B cell (primary cell): ENCODE measurements around the gene BTLA. TPM values are rescaled to one million over a fixed set of nuclear protein-coding genes. Genes with fewer than 3 reads are reported as not detected.
A peak's percentile ranks its signal among the peaks of the same experiment; 100 is the strongest.
"Not testable (repeated sequence)": the region's sequence is repeated elsewhere in the genome, so short reads cannot be mapped to it uniquely, and the experiment has no call there.

Experiments
- ATAC-seq: fragments of 200-7000 bp; cut with Tn5 transposase; one replicate; pipeline ENCODE4 v1.10.0; 2021; ENCODE audit warnings: low read depth, mild to moderate bottlenecking, moderate number of reproducible peaks, moderate library complexity
- CTCF ChIA-PET: fragments of 350-600 bp; sonication (Branson Sonifier 250); formaldehyde crosslinking; loops from one replicate; lab custom pipeline; 2021; ENCODE audit warnings: antibody characterized with exemption, inconsistent platforms; lab: Charles Lee
- POLR2A ChIA-PET: fragments of 350-600 bp; sonication (Branson Sonifier 250); formaldehyde crosslinking; loops from one replicate; lab custom pipeline; 2021; ENCODE audit warnings: antibody characterized with exemption; lab: Charles Lee
- DNase-seq: peaks from one replicate; pipeline ENCODE4 v3.0.0; 2013
- H2AFZ ChIP-seq: 2 replicates; pipeline ENCODE4 v1.6.1; 2012; ENCODE audit warnings: mild to moderate bottlenecking, low read depth, low read length; ENCODE audit not compliant: insufficient read depth, poor library complexity, severe bottlenecking
- H3K27ac ChIP-seq, 2 donors: 1 replicate in 1 of 2; 2 replicates in 1 of 2; pipeline ENCODE4 v1.5.1; 2012 to 2013; ENCODE audit warnings: low read length in 2 of 2, mild to moderate bottlenecking in 2 of 2, moderate library complexity in 1 of 2
- H3K27me3 ChIP-seq, 4 experiments: fragments of 200-600 bp in 1 of 4; sonication (generic) in 1 of 4; replicated peaks in 1 of 4; 1 replicate in 2 of 4; 2 replicates in 2 of 4; pipeline versions ENCODE4 v1.6.1 to v1.7.0; 2013 to 2016; ENCODE audit warnings: low read length in 3 of 4, mild to moderate bottlenecking in 2 of 4, mixed read lengths in 1 of 4, moderate library complexity in 1 of 4; ENCODE audit not compliant: insufficient read depth in 4 of 4, control insufficient read depth in 3 of 4; ENCODE audit errors: control extremely low read depth in 1 of 4
- H3K36me3 ChIP-seq, 2 experiments: replicated peaks in 1 of 2; 1 replicate in 1 of 2; 2 replicates in 1 of 2; pipeline versions ENCODE4 v1.6.1 to v1.7.1; 2013; ENCODE audit warnings: low read length in 1 of 2; ENCODE audit not compliant: insufficient read depth in 2 of 2, control insufficient read depth in 1 of 2; ENCODE audit errors: control extremely low read depth in 1 of 2, extremely low read depth in 1 of 2
- H3K4me1 ChIP-seq, 2 donors: fragments of 200-600 bp in 1 of 2; sonication (generic) in 1 of 2; 1 replicate in 1 of 2; 2 replicates in 1 of 2; pipeline versions ENCODE4 v1.5.1 to v1.6.1; 2013 to 2017; ENCODE audit warnings: low read length in 2 of 2; ENCODE audit not compliant: control insufficient read depth in 2 of 2, insufficient read depth in 2 of 2
- H3K4me2 ChIP-seq: replicated peaks from 2 replicates; pipeline ENCODE3; 2012; ENCODE audit warnings: mild to moderate bottlenecking, low read depth, low read length; ENCODE audit not compliant: poor library complexity, severe bottlenecking
- H3K4me3 ChIP-seq, 5 experiments: fragments of 200-600 bp in 1 of 5; sonication (generic) in 1 of 5; 1 replicate in 3 of 5; 2 replicates in 2 of 5; pipeline versions ENCODE4 v1.5.1 to v1.7.0; 2011 to 2016; ENCODE audit warnings: low read length in 4 of 5, mild to moderate bottlenecking in 4 of 5, low read depth in 2 of 5, control low read depth in 1 of 5, moderate library complexity in 1 of 5; ENCODE audit not compliant: insufficient read depth in 1 of 5; ENCODE audit errors: control extremely low read depth in 1 of 5, extremely low read depth in 1 of 5
- H3K79me2 ChIP-seq: fragments of 200-600 bp; sonication (generic); one replicate; pipeline ENCODE4 v1.6.0; 2016; ENCODE audit warnings: low read length; ENCODE audit not compliant: control insufficient read depth, insufficient read depth
- H3K9ac ChIP-seq: fragments of 200-600 bp; sonication (generic); 2 replicates; pipeline ENCODE4 v1.6.1; 2017; ENCODE audit warnings: mild to moderate bottlenecking, low read length, moderate library complexity
- H3K9me3 ChIP-seq, 3 donors: one replicate each; pipeline versions ENCODE4 v1.6.1 to v1.7.1; 2013; ENCODE audit warnings: low read length in 2 of 3; ENCODE audit not compliant: control insufficient read depth in 2 of 3, insufficient read depth in 1 of 3; ENCODE audit errors: control extremely low read depth in 1 of 3
- H4K20me1 ChIP-seq: 2 replicates; pipeline ENCODE4 v1.6.0; 2012; ENCODE audit warnings: mild to moderate bottlenecking, low read length; ENCODE audit not compliant: insufficient read depth, control insufficient read depth, poor library complexity, severe bottlenecking
- H3K27ac Mint-ChIP-seq: one replicate; pipeline ENCODE4 v1.8.0; 2021; ENCODE audit warnings: mixed read lengths
- H3K27me3 Mint-ChIP-seq: one replicate; pipeline ENCODE4 v1.8.0; 2021; ENCODE audit warnings: mixed read lengths
- H3K4me1 Mint-ChIP-seq: one replicate; pipeline ENCODE4 v1.8.0; 2021; ENCODE audit warnings: mixed read lengths
- H3K4me3 Mint-ChIP-seq: one replicate; pipeline ENCODE4 v1.8.0; 2021; ENCODE audit warnings: mixed read lengths
- H3K9me3 Mint-ChIP-seq: one replicate; pipeline ENCODE4 v1.8.0; 2022; ENCODE audit warnings: mixed read lengths; ENCODE audit not compliant: insufficient read depth
- EZH2 ChIP-seq: IDR thresholded peaks from 2 replicates; pipeline ENCODE4 v1.6.1; 2012; ENCODE audit warnings: borderline replicate concordance, low read depth, mild to moderate bottlenecking, moderate library complexity, low read length; ENCODE audit not compliant: insufficient read depth, poor library complexity, severe bottlenecking
- WGBS: methylation state at CpG from one replicate; pipeline ENCODE4 v1.1.5; 2013; ENCODE audit warnings: missing lambda C conversion rate; ENCODE audit not compliant: insufficient coverage; 5-methylcytosine and 5-hydroxymethylcytosine counted together
- intact Hi-C: fragments of 100-400 bp; cut with micrococcal nuclease; formaldehyde crosslinking; loops from one replicate; pipeline ENCODE4 v1.10.0; 2022
- polyA plus RNA-seq: library from polyadenylated mRNA; depleted of rRNA; stranded (reverse); fragments of >200 nt; gene quantifications from 2 replicates; pipeline ENCODE4 v1.2.3, GENCODE V29; 2012
- total RNA-seq, 2 donors: library from RNA; stranded (reverse); fragments of 120-200 nt in 1 of 2; gene quantifications; 1 replicate in 1 of 2; 2 replicates in 1 of 2; pipeline versions ENCODE4 v1.2.3 to v1.2.4, GENCODE V29; 2013 to 2022
- TF ChIP-seq, protein P1 (sequence below): fragments of 200-600 bp; IDR thresholded peaks from one replicate; pipeline ENCODE4 v1.8.0; 2022; ENCODE audit warnings: antibody characterized with exemption, mild to moderate bottlenecking

BTLA gene
- total and polyA plus RNA-seq, 2 donors (not counting 1 experiment from before 2014, with no cell fraction given) = 75.7 to 101 TPM

DNA sequence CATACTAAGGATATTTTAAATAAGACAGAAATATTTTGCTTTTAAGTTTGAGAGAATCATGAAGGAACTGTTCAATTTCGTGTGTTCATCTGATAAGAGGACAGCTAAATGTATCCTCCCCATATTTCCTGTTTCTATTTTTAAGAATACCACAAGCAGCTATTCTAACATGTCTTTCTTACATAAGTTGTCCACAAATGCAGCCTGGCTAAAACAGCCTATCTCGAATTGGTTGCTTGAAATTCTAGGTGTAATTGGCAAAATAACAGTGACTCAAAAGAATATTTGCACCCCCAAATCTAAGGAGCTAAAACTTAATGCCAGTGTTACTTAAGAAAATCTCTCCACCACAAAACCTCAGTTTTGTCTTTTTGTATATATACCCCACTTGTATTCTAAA, 35.0 kb downstream of the BTLA start:
- Mint-ChIP-seq H3K4me3 (peak overlapping the region; percentile 67), H3K27ac (peak overlapping the region; percentile 81), H3K9me3 (no peaks in the 10 kb centered on the region), H3K27me3 (no peaks in the 10 kb centered on the region), H3K4me1 (peaks cover 86% of the 10 kb centered on the region)
- peaks cover 81 to 86% of the 10 kb centered on the region in 2 donors for H3K4me1 ChIP-seq
- peak overlapping the region; percentile 24 for H2AFZ ChIP-seq
- H3K36me3 ChIP-seq = peaks cover 1 to 57% of the 10 kb centered on the region in 2 experiments
- ATAC-seq = peak; percentile 76
- intact Hi-C loops = loop anchor here (1.0 to 5.0 kb wide), 4 partner anchors 9 to 37 kb away; partner anchors contain the start of gene BTLA
- peaks cover 0 to 6% (median 3%) of the 10 kb centered on the region in 3 donors for H3K9me3 ChIP-seq
- CTCF ChIA-PET = interaction anchor here (0.9 to 1.6 kb wide), 7 partner anchors 8 to 171 kb away, joined by 3 to 4 read pairs (median 4); partner anchors contain the start of gene SLC9C1
- H4K20me1 ChIP-seq = no peaks in the 10 kb centered on the region
- H3K4me3 ChIP-seq = peak overlapping the region in 1 of 5 experiments; percentile 53
- peak; percentile 60 for DNase-seq
- no CpG with 5 or more reads among the region's 2 CpGs for WGBS
- H3K27me3 ChIP-seq = no peaks in the 10 kb centered on the region
- TF ChIP-seq, protein P1, sequence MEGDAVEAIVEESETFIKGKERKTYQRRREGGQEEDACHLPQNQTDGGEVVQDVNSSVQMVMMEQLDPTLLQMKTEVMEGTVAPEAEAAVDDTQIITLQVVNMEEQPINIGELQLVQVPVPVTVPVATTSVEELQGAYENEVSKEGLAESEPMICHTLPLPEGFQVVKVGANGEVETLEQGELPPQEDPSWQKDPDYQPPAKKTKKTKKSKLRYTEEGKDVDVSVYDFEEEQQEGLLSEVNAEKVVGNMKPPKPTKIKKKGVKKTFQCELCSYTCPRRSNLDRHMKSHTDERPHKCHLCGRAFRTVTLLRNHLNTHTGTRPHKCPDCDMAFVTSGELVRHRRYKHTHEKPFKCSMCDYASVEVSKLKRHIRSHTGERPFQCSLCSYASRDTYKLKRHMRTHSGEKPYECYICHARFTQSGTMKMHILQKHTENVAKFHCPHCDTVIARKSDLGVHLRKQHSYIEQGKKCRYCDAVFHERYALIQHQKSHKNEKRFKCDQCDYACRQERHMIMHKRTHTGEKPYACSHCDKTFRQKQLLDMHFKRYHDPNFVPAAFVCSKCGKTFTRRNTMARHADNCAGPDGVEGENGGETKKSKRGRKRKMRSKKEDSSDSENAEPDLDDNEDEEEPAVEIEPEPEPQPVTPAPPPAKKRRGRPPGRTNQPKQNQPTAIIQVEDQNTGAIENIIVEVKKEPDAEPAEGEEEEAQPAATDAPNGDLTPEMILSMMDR = no peak
- no peak for TF ChIP-seq EZH2
- POLR2A ChIA-PET = interaction anchor here (3.0 kb wide), 1 partner anchor 34 kb away, joined by 9 read pairs; no protein-coding TSS in a partner anchor
- peaks cover 52% of the 10 kb centered on the region for H3K79me2 ChIP-seq
- H3K27ac ChIP-seq = peak overlapping the region; percentile 64 to 80
- peak overlapping the region; percentile 69 for H3K4me2 ChIP-seq
- peak overlapping the region; percentile 24 for H3K9ac ChIP-seq

DNA sequence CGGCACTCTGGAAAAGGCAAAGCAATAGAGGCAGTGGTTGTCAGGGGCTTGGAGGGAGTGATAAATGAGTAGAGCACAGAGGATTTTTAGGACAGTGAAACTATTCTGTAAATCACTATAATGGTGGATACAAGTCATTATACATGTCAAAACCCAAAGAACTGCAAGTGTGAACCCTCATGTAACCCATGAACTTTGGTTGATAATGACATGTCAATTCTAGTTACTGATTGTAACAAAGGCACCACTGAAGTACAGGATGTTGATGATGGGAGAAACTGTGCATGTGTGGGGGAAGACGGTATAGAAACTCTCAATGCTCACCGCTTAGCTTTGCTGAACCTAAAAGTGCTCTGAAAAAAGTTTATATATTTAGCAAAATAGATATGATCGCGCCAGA, 36.0 kb downstream of the BTLA start:
- Histone ChIP-seq H3K79me2 (peaks cover 46% of the 10 kb centered on the region), H3K36me3 (peaks cover 1 to 47% of the 10 kb centered on the region in 2 experiments), H3K4me2 (peak overlapping the region; percentile 69), H3K9ac (peak overlapping the region; percentile 24), H2AFZ (peak overlapping the region; percentile 24), H3K4me3 (no peak overlapping the region), H4K20me1 (no peaks in the 10 kb centered on the region), H3K27ac (peak overlapping the region; percentile 64 to 80), H3K4me1 (peaks cover 86 to 89% of the 10 kb centered on the region in 2 donors), H3K27me3 (no peaks in the 10 kb centered on the region), H3K9me3 (peaks cover 0 to 6% (median 3%) of the 10 kb centered on the region in 3 donors)
- DNase-seq = no peak
- CTCF ChIA-PET = interaction anchor here (1.0 to 1.6 kb wide), 5 partner anchors 9 to 164 kb away, joined by 3 to 4 read pairs (median 4); no protein-coding TSS in a partner anchor
- H3K27ac Mint-ChIP-seq = peak overlapping the region; percentile 54
- 100% methylated on average over 1 of the region's 5 CpGs for WGBS
- peaks cover 83% of the 10 kb centered on the region for H3K4me1 Mint-ChIP-seq
- ATAC-seq = no peak
- H3K9me3 Mint-ChIP-seq = no peaks in the 10 kb centered on the region
- intact Hi-C loops = loop anchor here (5.0 kb wide), 1 partner anchor 36 kb away; no protein-coding TSS in a partner anchor
- H3K27me3 Mint-ChIP-seq = no peaks in the 10 kb centered on the region
- POLR2A ChIA-PET = interaction anchor here (3.0 kb wide), 1 partner anchor 35 kb away, joined by 9 read pairs; no protein-coding TSS in a partner anchor
- no peak for TF ChIP-seq EZH2
- TF ChIP-seq, protein P1 = no peak
- H3K4me3 Mint-ChIP-seq = peak overlapping the region; percentile 37

DNA sequence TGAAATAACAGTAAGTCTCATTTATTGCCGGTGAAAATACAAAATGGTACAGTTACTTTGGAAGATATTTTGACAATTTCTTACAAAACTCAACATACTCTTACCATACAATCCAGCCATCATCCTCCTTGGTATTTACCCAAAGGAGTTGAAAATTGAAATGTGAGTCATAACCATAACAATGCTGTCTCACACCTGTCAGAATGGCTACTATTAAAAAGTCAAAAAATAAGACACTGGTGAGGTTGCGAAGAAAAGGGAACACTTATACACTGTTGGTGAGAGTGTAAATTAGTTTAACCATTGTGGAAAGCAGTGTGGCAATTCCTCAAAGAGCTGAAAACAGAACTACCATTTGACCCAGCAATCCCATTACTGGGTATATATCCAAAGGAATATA, 37.5 kb downstream of the BTLA start:
- ATAC-seq, POLR2A ChIA-PET, CTCF ChIA-PET, H3K9ac ChIP-seq, H3K4me3 Mint-ChIP-seq, H2AFZ ChIP-seq, H3K9me3 Mint-ChIP-seq, H3K9me3 ChIP-seq, H4K20me1 ChIP-seq, H3K27me3 Mint-ChIP-seq, H3K4me3 ChIP-seq, DNase-seq, H3K27me3 ChIP-seq: not testable (repeated sequence)
- WGBS = no CpG with 5 or more reads among the region's 2 CpGs
- H3K79me2 ChIP-seq = peaks cover 44% of the 10 kb centered on the region
- H3K36me3 ChIP-seq = peaks cover 1 to 34% of the 10 kb centered on the region in 2 experiments
- H3K4me1 ChIP-seq = peaks cover 87 to 89% of the 10 kb centered on the region in 2 donors
- H3K4me2 ChIP-seq = peak overlapping the region; percentile 56
- H3K4me1 Mint-ChIP-seq = peaks cover 87% of the 10 kb centered on the region
- intact Hi-C loops = loop anchor here (2.0 to 5.0 kb wide), 2 partner anchors 15 to 34 kb away; no protein-coding TSS in a partner anchor
- peak overlapping the region; percentile 53 for H3K27ac Mint-ChIP-seq
- peak overlapping the region; percentile 59 to 80 for H3K27ac ChIP-seq
